A549 (cell line): ENCODE data around the gene MADCAM1. TPM values are rescaled to one million over a fixed set of nuclear protein-coding genes. Genes with fewer than 3 reads are reported as not detected.
A peak's percentile ranks its signal among the peaks of the same experiment; 100 is the strongest.

Source experiments
- ATAC-seq, 2 experiments: fragments of 200-7000 bp in 1 of 2; fragments of >200 bp in 1 of 2; cut with Nextera tagmentation in 1 of 2; cut with Tn5 transposase in 1 of 2; 3 replicates each; pipeline versions ENCODE4 v1.8.0 to v1.9.1; 2018 to 2020; ENCODE audit warnings: mild to moderate bottlenecking in 1 of 2, moderate library complexity in 1 of 2
- CTCF ChIA-PET: fragments of 300-600 bp; sonication (Branson Sonifier 250); formaldehyde crosslinking; extraction: SDS; loops from one replicate; lab custom pipeline; 2021; ENCODE audit warnings: antibody characterized with exemption, inconsistent platforms; lab: Yijun Ruan, JAX
- POLR2A ChIA-PET: fragments of 350-600 bp; formaldehyde crosslinking; extraction: SDS; loops from one replicate; lab custom pipeline; 2021; ENCODE audit warnings: antibody characterized with exemption, inconsistent platforms; lab: Yijun Ruan, JAX
- DNase-seq, 2 experiments: peaks; one replicate each; pipeline versions ENCODE4 v3.0.0 to v3.0.0-alpha.2; 2011 to 2016; ENCODE audit warnings: low read depth in 1 of 2, low spot score in 1 of 2
- FAIRE-seq: peaks from 2 replicates; lab custom pipeline; 2011; peaks lifted over from hg19 to GRCh38; lab: Jason Lieb, UNC
- H3K27ac ChIP-seq, 2 experiments: fragments of >200 bp; sonication (Bioruptor Twin); formaldehyde crosslinking; 3 replicates each; pipeline ENCODE4 v1.5.1; 2016 to 2017
- H3K4me1 ChIP-seq: fragments of >200 bp; sonication (Bioruptor Twin); formaldehyde crosslinking; 3 replicates; pipeline ENCODE4 v1.6.1; 2016
- H3K4me2 ChIP-seq: fragments of >200 bp; sonication (Bioruptor Twin); formaldehyde crosslinking; 3 replicates; pipeline ENCODE4 v1.6.1; 2016
- H3K4me3 ChIP-seq: fragments of >200 bp; sonication (Bioruptor Twin); formaldehyde crosslinking; 3 replicates; pipeline ENCODE4 v1.5.1; 2016
- H3K9me3 ChIP-seq: fragments of >200 bp; sonication (Bioruptor Twin); formaldehyde crosslinking; 3 replicates; pipeline ENCODE4 v1.6.1; 2016
- EP300 ChIP-seq, 2 experiments: fragments of >200 bp; sonication (Bioruptor Twin); formaldehyde crosslinking; IDR thresholded peaks; 2 replicates in 1 of 2; 3 replicates in 1 of 2; pipeline ENCODE4 v1.6.1; 2016 to 2017
- HDAC2 ChIP-seq: fragments of 200-600 bp; sonication (generic); IDR thresholded peaks from 2 replicates; pipeline ENCODE4 v1.6.1; 2016
- HEYL ChIP-seq: fragments of 250-450 bp; sonication (Bioruptor Pico); IDR thresholded peaks from 2 replicates; pipeline ENCODE4 v1.8.0; 2021; ENCODE audit warnings: mild to moderate bottlenecking, moderate library complexity
- HOXA7 ChIP-seq: fragments of 250-450 bp; sonication (Bioruptor Pico); IDR thresholded peaks from 2 replicates; pipeline ENCODE4 v1.5.0; 2020; ENCODE audit warnings: mild to moderate bottlenecking, moderate library complexity
- KDM5A ChIP-seq: fragments of 200-600 bp; sonication (generic); IDR thresholded peaks from 2 replicates; pipeline ENCODE4 v1.6.1; 2016; ENCODE audit warnings: antibody characterized with exemption, mild to moderate bottlenecking
- MAZ ChIP-seq: fragments of 150-350 bp; IDR thresholded peaks from 2 replicates; pipeline ENCODE4 v1.6.1; 2014; ENCODE audit warnings: antibody characterized with exemption, low read depth, low read length, borderline replicate concordance
- NR3C1 ChIP-seq: fragments of >200 bp; sonication (Bioruptor Twin); formaldehyde crosslinking; IDR thresholded peaks from 3 replicates; pipeline ENCODE4 v1.6.1; 2017
- PHF8 ChIP-seq: fragments of 200-600 bp; sonication (generic); IDR thresholded peaks from 2 replicates; pipeline ENCODE4 v1.6.1; 2016; ENCODE audit warnings: low read depth, mild to moderate bottlenecking, antibody characterized with exemption, moderate library complexity, borderline replicate concordance
- POLR2A ChIP-seq: IDR thresholded peaks from 2 replicates; pipeline ENCODE4 v1.6.1; 2012; ENCODE audit warnings: mild to moderate bottlenecking, low read length
- RARB ChIP-seq: fragments of 250-450 bp; sonication (Bioruptor Pico); IDR thresholded peaks from 2 replicates; pipeline ENCODE4 v1.8.0; 2021; ENCODE audit warnings: mild to moderate bottlenecking, moderate library complexity
- RNF2 ChIP-seq: fragments of 200-600 bp; sonication (generic); IDR thresholded peaks from 2 replicates; pipeline ENCODE4 v1.6.1; 2016; ENCODE audit warnings: low read depth, mild to moderate bottlenecking, antibody characterized with exemption, moderate library complexity, borderline replicate concordance
- SMC3 ChIP-seq: fragments of >200 bp; sonication (Bioruptor Twin); formaldehyde crosslinking; IDR thresholded peaks from 3 replicates; pipeline ENCODE4 v1.6.1; 2018; ENCODE audit warnings: inconsistent platforms
- TFCP2L1 ChIP-seq: fragments of 250-450 bp; sonication (Bioruptor Pico); IDR thresholded peaks from 2 replicates; pipeline ENCODE4 v1.5.0; 2021; ENCODE audit warnings: mild to moderate bottlenecking
- ZFP36 ChIP-seq: fragments of 450-650 bp; IDR thresholded peaks from 2 replicates; pipeline ENCODE4 v1.6.1; 2014; ENCODE audit warnings: borderline replicate concordance; ENCODE audit not compliant: partially characterized antibody
- ZSCAN20 ChIP-seq: fragments of 250-450 bp; sonication (Bioruptor Pico); IDR thresholded peaks from 2 replicates; pipeline ENCODE4 v1.8.0; 2022; ENCODE audit warnings: mild to moderate bottlenecking, moderate library complexity
- WGBS: methylation state at CpG from one replicate; pipeline ENCODE4 v1.1.6; 2017; ENCODE audit errors: missing lambda C conversion rate; 5-methylcytosine and 5-hydroxymethylcytosine counted together
- polyA plus RNA-seq, 4 experiments: library from polyadenylated mRNA; depleted of rRNA in 3 of 4; stranded (reverse); fragments of >200 nt; fragmentation: RNase III in 1 of 4; extraction: RNeasy Plus Mini Kit Qiagen cat#74134 plus additional on column Dnase treatment in 1 of 4; gene quantifications; 2 replicates in 3 of 4; 3 replicates in 1 of 4; pipeline ENCODE4 v1.2.3, GENCODE V29; 2011 to 2017
- TF ChIP-seq, protein P1 (sequence below): fragments of 200-600 bp; sonication (generic); IDR thresholded peaks from 2 replicates; pipeline ENCODE4 v1.6.1; 2016; ENCODE audit warnings: antibody characterized with exemption, mild to moderate bottlenecking, moderate library complexity
- TF ChIP-seq, protein P2 (sequence below): fragments of 150-350 bp; IDR thresholded peaks from 2 replicates; pipeline ENCODE4 v1.6.1; 2014; ENCODE audit warnings: low read depth, mild to moderate bottlenecking, low read length

MADCAM1 gene
- polyA plus RNA-seq, 2 of the 4 experiments (the other 2 are of a cell fraction): 0.06 to 0.25 TPM

DNA sequence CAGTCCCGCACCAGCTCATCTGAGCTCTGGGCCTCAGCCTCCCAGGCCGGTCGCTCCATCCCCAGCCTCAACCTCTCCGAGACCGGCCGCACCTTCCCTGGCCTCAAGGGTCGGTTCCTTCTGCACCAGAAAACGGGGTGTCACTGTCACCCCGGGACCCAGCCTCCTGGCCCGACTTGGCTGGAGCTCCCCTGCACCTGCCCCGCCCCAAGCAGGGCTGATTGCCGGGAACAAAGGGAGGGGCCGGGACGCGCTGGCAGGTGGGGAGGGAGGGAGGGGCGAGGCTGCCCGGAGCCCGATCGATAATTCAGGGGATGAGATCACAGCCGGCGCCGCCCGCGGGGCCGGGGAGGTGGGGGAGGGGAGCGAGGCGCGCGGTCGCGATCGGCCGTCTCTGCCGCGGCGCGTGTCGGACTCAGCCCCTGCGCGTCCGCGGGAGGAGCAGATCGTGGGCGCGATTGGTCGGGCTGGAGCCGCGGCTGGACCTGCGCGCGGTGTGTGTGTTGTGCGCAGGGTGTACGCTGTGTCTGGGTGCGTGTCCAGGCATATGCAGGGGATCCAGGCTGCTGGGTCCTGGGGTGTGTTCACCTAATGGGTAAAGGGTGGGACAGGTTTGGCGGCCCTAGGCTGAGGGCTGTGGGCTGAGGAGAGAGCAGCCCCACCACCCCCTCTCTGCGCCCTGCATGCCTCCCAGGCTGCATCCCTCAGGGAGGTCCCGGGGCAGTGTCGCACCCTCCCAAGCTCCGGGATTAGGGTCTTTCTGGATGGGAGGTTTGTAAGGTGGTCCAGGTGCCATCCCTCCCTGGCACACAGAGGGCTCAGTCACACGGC, 34.4 kb upstream of the MADCAM1 start:
- WGBS: 60% methylated on average over 8 of the region's 60 CpGs
- Histone ChIP-seq H3K4me1 (peaks cover 9% of the 10 kb centered on the region; the same call in 1 of the 3 replicates), H3K27ac (peak overlapping the region in 1 of 2 experiments; percentile 93; a peak in 3 of 6 replicates), H3K4me3 (peak overlapping the region; percentile 62), H3K9me3 (no peaks in the 10 kb centered on the region), H3K4me2 (peak overlapping the region; percentile 74)
- ChIA-PET CTCF (no interaction called here), POLR2A (no interaction called here)
- no peak for FAIRE-seq
- DNase-seq: no peak
- ATAC-seq: peak in 1 of 2 experiments; percentile 54; a peak in 4 of 6 replicates
- no peak for TF ChIP-seq HOXA7
- no peak for TF ChIP-seq HDAC2
- TF ChIP-seq EP300 (IDR thresholded peaks at IDR 0.05): no peak
- TF ChIP-seq RARB (CRISPR knock-in tag): no peak
- TF ChIP-seq, protein P1, sequence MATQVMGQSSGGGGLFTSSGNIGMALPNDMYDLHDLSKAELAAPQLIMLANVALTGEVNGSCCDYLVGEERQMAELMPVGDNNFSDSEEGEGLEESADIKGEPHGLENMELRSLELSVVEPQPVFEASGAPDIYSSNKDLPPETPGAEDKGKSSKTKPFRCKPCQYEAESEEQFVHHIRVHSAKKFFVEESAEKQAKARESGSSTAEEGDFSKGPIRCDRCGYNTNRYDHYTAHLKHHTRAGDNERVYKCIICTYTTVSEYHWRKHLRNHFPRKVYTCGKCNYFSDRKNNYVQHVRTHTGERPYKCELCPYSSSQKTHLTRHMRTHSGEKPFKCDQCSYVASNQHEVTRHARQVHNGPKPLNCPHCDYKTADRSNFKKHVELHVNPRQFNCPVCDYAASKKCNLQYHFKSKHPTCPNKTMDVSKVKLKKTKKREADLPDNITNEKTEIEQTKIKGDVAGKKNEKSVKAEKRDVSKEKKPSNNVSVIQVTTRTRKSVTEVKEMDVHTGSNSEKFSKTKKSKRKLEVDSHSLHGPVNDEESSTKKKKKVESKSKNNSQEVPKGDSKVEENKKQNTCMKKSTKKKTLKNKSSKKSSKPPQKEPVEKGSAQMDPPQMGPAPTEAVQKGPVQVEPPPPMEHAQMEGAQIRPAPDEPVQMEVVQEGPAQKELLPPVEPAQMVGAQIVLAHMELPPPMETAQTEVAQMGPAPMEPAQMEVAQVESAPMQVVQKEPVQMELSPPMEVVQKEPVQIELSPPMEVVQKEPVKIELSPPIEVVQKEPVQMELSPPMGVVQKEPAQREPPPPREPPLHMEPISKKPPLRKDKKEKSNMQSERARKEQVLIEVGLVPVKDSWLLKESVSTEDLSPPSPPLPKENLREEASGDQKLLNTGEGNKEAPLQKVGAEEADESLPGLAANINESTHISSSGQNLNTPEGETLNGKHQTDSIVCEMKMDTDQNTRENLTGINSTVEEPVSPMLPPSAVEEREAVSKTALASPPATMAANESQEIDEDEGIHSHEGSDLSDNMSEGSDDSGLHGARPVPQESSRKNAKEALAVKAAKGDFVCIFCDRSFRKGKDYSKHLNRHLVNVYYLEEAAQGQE: no peak
- TF ChIP-seq HEYL (CRISPR knock-in tag): no peak
- no peak for TF ChIP-seq SMC3
- no peak for TF ChIP-seq POLR2A
- no peak for TF ChIP-seq ZSCAN20 (CRISPR knock-in tag)

DNA sequence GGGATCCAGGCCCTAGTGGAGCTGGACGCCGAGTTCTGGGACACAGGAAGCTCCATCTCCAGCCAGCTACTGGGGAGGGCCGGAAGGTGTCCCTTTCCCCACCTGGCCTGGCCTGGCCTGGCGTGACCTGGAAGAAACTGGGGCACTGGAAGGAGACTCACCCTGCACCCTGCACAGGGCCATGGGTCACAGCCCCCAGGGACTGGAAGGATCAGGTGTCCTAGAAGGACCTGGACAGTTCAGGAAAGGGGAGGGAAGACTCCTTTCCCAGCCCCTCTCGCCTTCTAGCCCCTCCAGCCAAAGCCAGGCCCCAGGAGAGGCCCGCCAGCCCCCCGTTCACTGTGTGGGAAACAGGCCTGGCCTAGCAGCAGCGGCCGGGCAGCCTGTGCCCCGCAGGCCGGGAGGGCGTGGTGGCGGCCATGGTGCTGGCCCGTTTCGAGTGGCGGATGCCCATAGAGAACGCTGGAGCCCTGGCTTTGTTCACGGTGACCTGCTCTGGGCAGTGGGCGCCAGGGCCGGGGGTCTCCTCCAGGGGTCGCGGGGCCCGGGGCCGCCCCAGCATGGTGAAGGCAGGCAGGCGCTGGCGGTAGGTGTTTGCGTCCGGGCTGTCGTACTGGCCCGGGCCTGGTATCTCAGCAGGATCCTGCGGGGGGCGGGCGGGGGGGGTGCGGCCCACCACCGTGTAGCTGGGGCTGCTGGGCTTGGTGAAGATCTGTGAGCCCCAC, 32.6 kb upstream of the MADCAM1 start:
- POLR2A ChIA-PET: no interaction called here

DNA sequence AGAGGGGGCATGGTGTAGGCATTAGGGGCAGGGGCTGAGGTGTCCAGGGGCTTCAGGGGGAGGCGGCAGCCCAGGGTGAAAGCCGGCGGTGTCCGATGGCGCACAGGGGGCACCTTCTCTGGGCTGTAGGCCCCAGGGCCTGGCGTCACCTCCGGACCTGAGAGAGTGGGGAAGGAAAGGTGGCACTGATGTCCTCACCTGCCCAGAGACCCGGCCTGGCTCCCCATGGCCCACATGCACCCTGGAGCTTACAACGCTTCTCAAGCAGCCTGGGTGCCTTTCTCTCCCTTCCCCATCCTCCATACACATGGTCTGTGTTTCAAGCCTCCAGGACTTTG, 32.1 kb upstream of the MADCAM1 start:
- ATAC-seq (no peak), DNase-seq (no peak), FAIRE-seq (no peak)
- Histone ChIP-seq H3K4me2 (no peak overlapping the region), H3K9me3 (no peaks in the 10 kb centered on the region), H3K4me3 (no peak overlapping the region), H3K27ac (no peak overlapping the region), H3K4me1 (peaks cover 9% of the 10 kb centered on the region; the same call in 1 of the 3 replicates)
- 52% methylated on average over 5 of the region's 9 CpGs for WGBS
- CTCF ChIA-PET: no interaction called here
- TF ChIP-seq TFCP2L1 (CRISPR knock-in tag) (no peak), RNF2 (no peak)
- POLR2A ChIA-PET: no interaction called here

More for the DNA sequence above, 32.6 kb upstream of the MADCAM1 start:
- ATAC-seq: peak in 1 of 2 experiments; percentile 27; a peak in 3 of 6 replicates
- CTCF ChIA-PET: no interaction called here
- no peaks in the 10 kb centered on the region for H3K9me3 ChIP-seq
- peaks cover 9% of the 10 kb centered on the region; the same call in 1 of the 3 replicates for H3K4me1 ChIP-seq
- DNase-seq: no peak
- no peak for TF ChIP-seq NR3C1
- no peak for TF ChIP-seq POLR2A
- H3K27ac ChIP-seq: no peak overlapping the region
- 87% methylated on average over 3 of the region's 35 CpGs for WGBS
- FAIRE-seq: no peak
- H3K4me2 ChIP-seq: no peak overlapping the region
- no peak overlapping the region for H3K4me3 ChIP-seq

DNA sequence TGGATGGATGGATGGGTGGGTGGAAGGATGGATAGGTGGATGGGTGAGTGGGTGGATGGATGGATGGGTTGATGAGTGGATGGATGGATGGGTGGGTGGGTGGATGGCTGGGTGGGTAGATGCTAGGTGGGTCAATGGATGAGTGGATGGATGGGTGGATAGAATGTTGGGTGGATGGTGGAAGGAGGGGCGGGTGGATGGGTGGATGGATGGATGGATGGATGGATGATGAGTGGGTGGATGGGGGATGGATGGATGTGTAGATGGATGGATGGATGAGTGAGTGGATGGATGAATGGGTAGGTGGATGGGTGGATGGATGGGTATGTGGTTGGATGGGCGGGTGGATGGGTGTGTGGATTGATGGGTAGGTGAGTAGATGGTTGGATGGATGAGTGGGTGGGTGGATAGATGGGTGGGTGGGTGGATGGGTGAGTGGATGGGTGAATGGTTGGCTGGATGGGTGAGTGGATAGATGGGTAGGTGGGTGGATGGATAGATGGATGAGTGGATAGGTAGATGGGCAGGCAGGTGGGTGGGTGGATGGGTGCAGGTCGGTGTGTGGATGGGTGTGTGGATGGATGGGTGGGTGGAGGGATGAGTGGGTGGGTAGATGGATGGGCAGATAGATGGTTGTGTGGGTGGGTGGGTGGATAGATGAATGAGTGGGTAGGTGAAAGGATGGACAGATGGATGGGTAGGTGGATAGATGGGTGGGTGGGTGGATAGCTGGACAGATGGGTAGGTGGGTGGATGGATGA, 31.1 kb upstream of the MADCAM1 start:
- H3K27ac ChIP-seq: no peak overlapping the region
- TF ChIP-seq PHF8 (no peak), ZFP36 (no peak), KDM5A (no peak), NR3C1 (no peak), TFCP2L1 (CRISPR knock-in tag) (no peak), MAZ (no peak), SMC3 (no peak)
- TF ChIP-seq, protein P2, sequence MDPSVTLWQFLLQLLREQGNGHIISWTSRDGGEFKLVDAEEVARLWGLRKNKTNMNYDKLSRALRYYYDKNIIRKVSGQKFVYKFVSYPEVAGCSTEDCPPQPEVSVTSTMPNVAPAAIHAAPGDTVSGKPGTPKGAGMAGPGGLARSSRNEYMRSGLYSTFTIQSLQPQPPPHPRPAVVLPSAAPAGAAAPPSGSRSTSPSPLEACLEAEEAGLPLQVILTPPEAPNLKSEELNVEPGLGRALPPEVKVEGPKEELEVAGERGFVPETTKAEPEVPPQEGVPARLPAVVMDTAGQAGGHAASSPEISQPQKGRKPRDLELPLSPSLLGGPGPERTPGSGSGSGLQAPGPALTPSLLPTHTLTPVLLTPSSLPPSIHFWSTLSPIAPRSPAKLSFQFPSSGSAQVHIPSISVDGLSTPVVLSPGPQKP: no peak
- no peak overlapping the region for H3K4me3 ChIP-seq
- ATAC-seq (no peak), FAIRE-seq (no peak), DNase-seq (no peak)
- no peak overlapping the region for H3K4me2 ChIP-seq
- ChIA-PET POLR2A (no interaction called here), CTCF (no interaction called here)
- H3K9me3 ChIP-seq: no peaks in the 10 kb centered on the region
- peaks cover 9% of the 10 kb centered on the region; the same call in 1 of the 3 replicates for H3K4me1 ChIP-seq
- 49% methylated on average over 3 of the region's 3 CpGs for WGBS
